Neuron (in vitro differentiated cells): ENCODE data around the gene SMIM43.

Source experiments
- H2AFZ ChIP-seq: one replicate; pipeline ENCODE4 v1.6.1; 2013; ENCODE audit warnings: low read depth, mild to moderate bottlenecking, inconsistent platforms, low read length, moderate library complexity
- H3K27me3 ChIP-seq: one replicate; pipeline ENCODE4 v1.6.1; 2013; ENCODE audit warnings: low read length; ENCODE audit not compliant: insufficient read depth
- H3K36me3 ChIP-seq: one replicate; pipeline ENCODE4 v1.6.1; 2013; ENCODE audit warnings: low read length; ENCODE audit not compliant: insufficient read depth
- H3K4me1 ChIP-seq: one replicate; pipeline ENCODE4 v1.6.1; 2013; ENCODE audit warnings: low read length; ENCODE audit not compliant: insufficient read depth
- H3K4me3 ChIP-seq: 2 replicates; pipeline ENCODE4 v1.5.1; 2013; ENCODE audit warnings: mild to moderate bottlenecking, low read length, moderate library complexity
- H3K9me3 ChIP-seq: one replicate; pipeline ENCODE4 v1.6.1; 2013; ENCODE audit warnings: low read length

The SMIM43 gene

DNA sequence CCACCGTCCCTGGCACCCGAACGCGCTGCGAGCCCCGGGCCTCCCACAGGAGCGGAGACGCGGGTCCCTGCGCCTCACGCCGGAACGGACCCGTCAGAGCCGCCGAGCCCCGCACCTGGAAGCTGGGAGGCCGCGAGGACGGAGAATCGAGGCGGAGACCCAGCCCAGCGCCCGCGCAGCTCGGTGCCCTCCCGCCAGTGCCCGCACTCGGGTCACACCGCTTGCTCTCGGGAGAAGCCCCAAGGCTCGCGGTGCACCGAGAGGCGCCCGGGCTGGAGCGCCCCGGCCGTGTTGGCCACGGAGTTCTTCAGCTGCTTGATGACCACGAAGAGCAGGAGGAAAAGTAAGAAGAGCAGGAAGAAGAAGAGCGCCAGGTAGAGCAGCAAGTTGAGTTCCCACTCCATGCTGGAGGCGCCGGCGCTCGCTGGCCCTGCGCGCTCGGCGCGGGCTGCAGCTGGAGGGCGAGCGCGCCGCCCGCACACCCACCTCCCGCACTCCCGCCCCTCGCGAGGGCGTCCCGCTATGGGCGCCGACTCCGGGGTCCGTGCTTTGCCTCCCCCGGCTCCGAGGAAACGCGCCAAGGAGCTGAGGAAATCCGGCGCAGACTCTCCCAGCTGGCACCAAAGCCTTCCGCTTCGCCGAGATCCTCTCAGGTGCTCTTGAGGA, at the start of gene SMIM43:
Gene SMIM43, minus strand, starts transcription at position 463 of the 666 bp plus-strand sequence. Its CDS starts 59 bp downstream, at position 404.
- H3K4me3 ChIP-seq = peak within 1 kb of the TSS; percentile 46
- H3K27me3 ChIP-seq = peaks cover 67% of the 10 kb centered on the region

DNA sequence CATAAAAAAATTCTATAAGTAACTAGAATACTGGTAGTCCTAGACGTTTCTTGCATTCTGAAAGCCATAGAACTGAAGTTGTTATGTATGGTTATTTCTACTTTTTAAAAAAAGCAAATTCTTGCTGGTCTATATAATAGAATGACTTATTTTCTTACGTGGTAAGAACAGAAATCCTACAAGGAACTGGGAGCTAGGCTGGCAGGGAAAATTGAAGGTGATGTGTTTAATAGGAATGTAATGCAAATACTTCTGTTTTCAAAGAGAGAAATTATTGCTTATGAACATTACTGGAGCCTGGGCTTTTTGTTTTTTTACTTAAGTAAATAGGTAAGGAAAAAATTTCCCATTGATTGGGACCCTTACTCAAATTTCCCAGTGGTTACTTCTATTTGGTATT, 49.8 kb upstream of the SMIM43 start:
- Histone ChIP-seq H3K36me3 (peaks cover 93% of the 10 kb centered on the region), H3K4me3 (no peak overlapping the region), H3K9me3 (no peaks in the 10 kb centered on the region), H3K27me3 (no peaks in the 10 kb centered on the region), H3K4me1 (no peaks in the 10 kb centered on the region), H2AFZ (no peak overlapping the region)

More for the DNA sequence above, at the start of gene SMIM43:
- H3K36me3 ChIP-seq = no peaks in the 10 kb centered on the region
- H3K9me3 ChIP-seq = no peaks in the 10 kb centered on the region
- peaks cover 4% of the 10 kb centered on the region for H3K4me1 ChIP-seq
- H2AFZ ChIP-seq = peak within 1 kb of the TSS; percentile 93

DNA sequence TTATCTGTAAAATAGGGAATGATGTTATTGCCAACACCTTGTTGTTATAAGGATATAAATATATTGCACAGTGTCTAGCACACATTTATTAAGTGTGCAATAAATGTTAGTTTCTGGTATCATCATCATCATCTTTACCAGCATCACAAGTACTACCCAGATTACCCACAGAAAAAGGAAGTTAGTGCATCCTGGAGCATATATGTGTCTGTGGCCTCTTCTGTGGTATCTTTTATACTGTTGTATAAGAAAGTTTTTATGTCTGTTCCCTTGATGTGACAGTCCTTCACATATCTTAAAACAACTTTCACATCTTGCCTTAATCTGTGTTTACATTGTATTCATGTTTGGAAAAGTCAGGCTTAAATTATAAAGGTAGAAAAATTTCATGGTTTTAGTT, 46.2 kb upstream of the SMIM43 start:
- Histone ChIP-seq H3K27me3 (no peaks in the 10 kb centered on the region), H3K36me3 (peaks cover 91% of the 10 kb centered on the region), H3K4me1 (no peaks in the 10 kb centered on the region), H3K9me3 (no peaks in the 10 kb centered on the region), H2AFZ (no peak overlapping the region), H3K4me3 (no peak overlapping the region)

DNA sequence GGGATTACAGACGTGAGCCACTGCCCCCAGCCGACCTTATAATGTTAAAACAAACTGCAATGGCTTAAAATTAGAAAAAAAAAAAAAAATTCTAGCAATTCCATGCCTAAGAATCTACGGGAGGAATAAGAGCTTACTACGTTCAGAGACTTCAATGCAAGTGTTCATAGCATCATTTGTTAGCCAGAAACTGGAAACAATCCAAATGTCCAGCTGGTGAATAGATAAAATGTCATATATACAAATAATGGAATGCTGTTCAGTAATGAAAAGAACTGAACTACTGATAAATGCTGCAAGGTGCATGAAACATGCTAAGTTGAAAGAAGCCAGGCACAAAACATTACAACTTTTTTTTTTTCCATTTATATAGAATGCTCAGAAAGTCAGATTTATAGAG, 41.4 kb upstream of the SMIM43 start:
- Histone ChIP-seq H3K36me3 (peaks cover 86% of the 10 kb centered on the region), H3K27me3 (no peaks in the 10 kb centered on the region)

DNA sequence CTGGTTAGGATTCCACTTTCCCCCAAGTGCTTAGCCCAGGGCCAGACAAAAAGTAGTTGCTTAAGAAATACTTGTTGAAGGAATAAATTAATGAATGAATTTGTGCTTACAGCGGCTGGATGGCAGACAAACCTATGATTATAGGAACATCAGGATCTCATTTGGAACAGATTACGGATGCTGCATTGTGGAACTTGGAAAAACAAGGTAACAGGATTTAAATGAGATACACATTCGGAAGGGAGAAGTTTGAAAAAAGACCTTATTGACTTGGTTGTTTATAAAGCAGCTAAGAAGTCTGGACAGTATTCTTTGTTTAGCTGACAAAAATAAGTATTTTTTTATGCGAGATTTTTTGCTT, 36.7 kb upstream of the SMIM43 start:
- Histone ChIP-seq H2AFZ (peak overlapping the region; percentile 98), H3K4me3 (peak overlapping the region; percentile 92), H3K27me3 (no peaks in the 10 kb centered on the region), H3K4me1 (peaks cover 16% of the 10 kb centered on the region), H3K36me3 (peaks cover 44% of the 10 kb centered on the region), H3K9me3 (no peaks in the 10 kb centered on the region)

More for the DNA sequence above, 41.4 kb upstream of the SMIM43 start:
- Histone ChIP-seq H3K4me1 (peaks cover 12% of the 10 kb centered on the region), H3K9me3 (no peaks in the 10 kb centered on the region), H3K4me3 (no peak overlapping the region), H2AFZ (no peak overlapping the region)

DNA sequence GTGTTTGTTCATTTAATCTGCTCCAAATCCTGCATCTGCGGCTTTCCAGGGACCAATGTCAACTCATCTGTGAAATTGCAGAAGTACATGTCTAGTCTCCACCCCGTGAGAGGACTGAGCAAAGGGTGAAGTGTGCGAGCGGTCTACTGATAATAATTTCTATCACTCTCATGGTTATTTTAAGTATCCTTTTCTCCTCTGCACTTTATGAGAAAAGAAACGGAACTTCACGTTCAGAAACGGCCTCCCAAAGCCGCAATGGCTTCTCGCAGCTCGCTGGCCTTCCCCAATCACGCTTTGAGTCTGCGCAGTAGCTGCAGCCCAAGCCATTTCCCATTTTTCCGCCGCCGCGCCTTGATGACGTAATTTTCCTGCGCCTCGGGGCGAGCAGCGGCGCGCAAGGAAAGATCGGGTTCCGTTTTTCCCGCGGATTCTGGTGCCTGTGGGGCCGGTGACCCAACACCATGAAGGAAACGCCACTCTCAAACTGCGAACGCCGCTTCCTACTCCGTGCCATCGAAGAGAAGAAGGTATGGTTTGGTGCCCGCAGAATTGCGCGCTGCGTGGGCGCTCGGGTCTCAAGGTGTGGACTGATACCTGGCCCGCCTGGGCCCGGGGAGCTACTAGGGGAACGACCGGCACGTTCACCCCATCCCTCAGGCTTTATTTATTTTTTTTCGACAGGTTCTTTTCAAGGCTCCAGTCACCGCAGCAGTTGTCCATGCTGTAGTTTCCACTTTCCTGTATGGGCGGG, 36.2 kb upstream of the SMIM43 start, which contains the start of gene EXOSC9:
Gene EXOSC9, plus strand, starts transcription at position 363 of the 754 bp plus-strand sequence. Its CDS starts 102 bp downstream, at position 465.
- peaks cover 21% of the 10 kb centered on the region for H3K4me1 ChIP-seq
- no peaks in the 10 kb centered on the region for H3K27me3 ChIP-seq
- no peaks in the 10 kb centered on the region for H3K9me3 ChIP-seq
- H3K36me3 ChIP-seq = peaks cover 38% of the 10 kb centered on the region
- peak within 1 kb of the TSS; percentile 92 for H3K4me3 ChIP-seq
- peak within 1 kb of the TSS; percentile 98 for H2AFZ ChIP-seq

DNA sequence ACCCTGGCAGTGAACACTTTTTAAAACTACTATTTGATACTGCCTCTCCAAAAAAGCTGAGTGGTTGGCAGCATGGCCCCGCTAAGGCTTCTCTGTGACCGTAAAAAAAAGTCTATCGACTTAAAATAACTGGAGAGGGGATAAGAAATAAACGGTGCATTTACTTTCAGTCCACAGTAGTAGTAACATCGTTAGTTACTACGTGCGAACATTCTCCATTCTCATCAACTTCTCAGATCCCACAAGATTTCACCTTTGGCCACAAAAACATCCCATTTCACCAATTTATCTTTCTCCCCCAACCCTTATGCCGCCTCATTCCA, 35.6 kb upstream of the SMIM43 start:
- H3K9me3 ChIP-seq = no peaks in the 10 kb centered on the region
- H2AFZ ChIP-seq = peak overlapping the region; percentile 98
- peaks cover 27% of the 10 kb centered on the region for H3K4me1 ChIP-seq
- H3K4me3 ChIP-seq = peak overlapping the region; percentile 92
- peaks cover 33% of the 10 kb centered on the region for H3K36me3 ChIP-seq
- H3K27me3 ChIP-seq = no peaks in the 10 kb centered on the region

DNA sequence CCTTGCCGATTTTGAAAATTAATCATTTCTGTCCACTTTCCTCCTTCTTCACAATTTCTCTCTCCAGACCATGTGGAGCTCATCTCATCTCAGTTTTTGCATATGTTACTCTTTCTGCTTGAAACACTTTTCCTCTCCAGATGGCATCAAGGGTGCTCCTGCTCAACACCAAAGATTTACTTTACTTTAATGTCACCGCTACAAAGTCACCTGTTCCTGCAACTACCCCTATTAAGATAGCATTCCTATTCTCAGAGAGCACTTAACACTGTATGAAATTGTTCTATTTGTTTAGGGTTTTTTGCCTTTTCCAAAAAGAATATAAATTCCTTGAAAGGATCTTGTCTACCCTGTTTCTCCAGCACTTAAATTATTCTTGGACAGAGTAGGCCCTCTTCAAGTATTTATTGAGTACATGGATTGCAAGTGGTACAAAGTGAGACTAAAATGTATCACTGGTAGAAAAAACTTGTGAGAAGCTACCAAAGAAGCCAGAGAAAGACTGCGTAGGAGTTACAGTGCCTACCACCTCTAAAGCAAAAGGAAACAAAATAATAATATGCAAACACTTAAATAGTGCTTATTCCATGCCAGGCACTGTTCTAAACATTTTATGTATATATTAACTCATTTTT, 35.0 kb upstream of the SMIM43 start:
- Histone ChIP-seq H3K4me3 (no peak overlapping the region), H3K27me3 (no peaks in the 10 kb centered on the region), H3K9me3 (no peaks in the 10 kb centered on the region), H3K36me3 (peaks cover 26% of the 10 kb centered on the region), H2AFZ (peak overlapping the region; percentile 10), H3K4me1 (peaks cover 30% of the 10 kb centered on the region)

DNA sequence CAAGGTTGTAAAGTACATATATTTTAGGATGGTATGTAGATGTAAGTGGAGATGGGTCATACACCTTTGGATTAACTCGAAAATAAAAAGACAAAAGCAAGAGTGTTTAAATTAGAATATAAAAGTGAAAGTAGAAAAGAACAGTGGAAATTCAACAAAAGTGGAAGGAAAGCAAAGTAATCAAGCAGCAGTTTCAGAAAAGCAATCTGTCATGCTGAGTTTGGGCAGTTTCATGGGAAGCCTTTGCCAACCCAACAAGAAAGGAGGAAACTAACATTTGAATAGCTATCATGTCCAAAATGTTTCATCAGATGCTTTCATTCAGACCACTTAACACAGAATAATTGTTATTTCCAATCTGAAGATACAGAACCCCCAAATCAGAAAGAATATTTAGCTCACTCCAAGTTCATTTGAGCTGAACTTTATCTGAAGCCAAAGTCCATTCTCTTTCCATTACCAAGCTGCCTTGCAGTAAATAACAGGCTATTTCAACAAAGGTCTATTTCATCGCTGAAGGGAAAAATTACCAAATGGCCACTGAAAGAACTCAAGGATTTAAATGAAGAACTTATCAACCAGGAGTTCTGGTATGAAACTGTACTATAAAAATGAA, 34.4 kb upstream of the SMIM43 start:
- peaks cover 33% of the 10 kb centered on the region for H3K4me1 ChIP-seq
- H3K4me3 ChIP-seq = no peak overlapping the region
- H3K9me3 ChIP-seq = no peaks in the 10 kb centered on the region
- peak overlapping the region; percentile 10 for H2AFZ ChIP-seq
- H3K36me3 ChIP-seq = peaks cover 20% of the 10 kb centered on the region
- H3K27me3 ChIP-seq = no peaks in the 10 kb centered on the region

DNA sequence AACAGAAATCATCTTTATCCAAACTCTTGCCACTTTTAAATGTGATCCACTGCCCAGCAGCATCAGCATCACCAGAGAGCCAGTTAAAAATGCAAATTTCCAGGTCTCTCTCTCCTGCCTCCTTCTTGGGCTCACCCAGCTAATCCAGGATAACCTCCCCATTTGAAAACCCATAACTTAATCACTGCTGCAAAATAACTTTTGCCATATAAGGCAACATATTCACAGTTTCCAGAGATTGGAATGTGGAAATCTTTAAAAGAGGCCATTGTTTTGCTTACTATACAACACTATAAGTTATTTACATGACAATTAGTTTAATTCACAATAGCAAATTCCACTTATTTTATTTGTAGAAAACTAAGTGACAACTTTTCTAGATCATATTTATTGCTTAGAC, 31.3 kb upstream of the SMIM43 start:
- peak overlapping the region; percentile 35 for H2AFZ ChIP-seq
- H3K4me1 ChIP-seq = peaks cover 21% of the 10 kb centered on the region
- H3K36me3 ChIP-seq = no peaks in the 10 kb centered on the region
- no peak overlapping the region for H3K4me3 ChIP-seq
- no peaks in the 10 kb centered on the region for H3K9me3 ChIP-seq
- no peaks in the 10 kb centered on the region for H3K27me3 ChIP-seq

DNA sequence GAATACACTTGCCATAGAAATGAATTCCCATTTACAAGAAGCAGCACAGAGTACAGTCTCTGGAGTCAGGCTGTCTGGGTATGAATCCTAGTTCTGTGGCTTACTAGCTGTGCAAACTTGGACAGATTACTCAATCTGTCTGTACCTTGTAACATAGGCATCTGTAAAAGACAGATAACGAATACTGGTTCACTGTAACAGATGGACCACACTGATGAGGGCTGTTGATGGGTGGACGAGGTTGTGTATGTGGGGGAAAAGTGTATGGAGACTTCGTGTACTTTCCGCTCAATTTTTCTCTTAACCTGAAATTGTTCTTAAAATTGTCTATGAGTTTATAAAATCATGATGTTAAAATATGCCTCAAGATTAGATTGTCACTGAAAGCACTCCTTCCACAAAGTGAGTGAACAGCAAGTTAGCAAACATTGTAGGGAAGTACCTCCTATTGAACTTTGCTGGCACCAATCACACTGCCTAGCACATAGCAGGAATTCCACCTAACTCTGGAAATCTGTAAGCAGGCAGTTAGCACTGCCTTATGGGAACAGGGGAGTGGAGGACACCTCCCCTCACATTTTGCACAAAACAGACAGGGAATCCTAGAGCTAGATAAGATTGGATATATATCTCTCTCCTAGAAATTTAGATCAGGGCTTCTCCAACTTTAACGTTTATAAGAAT, 29.7 kb upstream of the SMIM43 start:
- Histone ChIP-seq H3K9me3 (no peaks in the 10 kb centered on the region), H3K27me3 (no peaks in the 10 kb centered on the region), H2AFZ (no peak overlapping the region), H3K4me1 (peaks cover 17% of the 10 kb centered on the region), H3K36me3 (no peaks in the 10 kb centered on the region), H3K4me3 (no peak overlapping the region)

DNA sequence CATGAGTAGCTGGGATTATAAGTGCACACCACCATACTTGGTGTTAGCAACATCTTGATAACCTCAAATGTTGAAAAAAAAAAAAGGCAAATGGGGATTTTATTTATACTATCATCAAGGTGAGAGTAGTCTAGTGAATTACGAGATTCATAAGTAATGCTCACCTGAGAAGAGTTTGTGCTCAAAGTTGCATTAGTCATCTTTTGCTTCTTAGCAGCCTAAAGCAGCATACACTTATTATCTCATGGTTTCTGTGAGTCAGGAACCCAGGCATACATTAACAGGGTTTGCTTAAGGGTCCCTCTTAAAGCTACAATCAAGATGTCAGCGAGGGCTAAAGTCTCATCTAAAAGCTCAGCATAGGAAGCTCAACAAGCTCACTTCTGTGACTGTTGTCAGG, 28.0 kb upstream of the SMIM43 start:
- Histone ChIP-seq H3K36me3 (no peaks in the 10 kb centered on the region), H3K9me3 (no peaks in the 10 kb centered on the region), H2AFZ (no peak overlapping the region), H3K4me1 (peaks cover 17% of the 10 kb centered on the region), H3K27me3 (no peaks in the 10 kb centered on the region), H3K4me3 (no peak overlapping the region)
